Liver (tissue), 9 donors: ENCODE data around the gene NGF. TPM values are rescaled to one million over a fixed set of nuclear protein-coding genes. Genes with fewer than 3 reads are reported as not detected.

Experiments used
- DNase-seq: peaks from one replicate; pipeline ENCODE4 v3.0.0-alpha.2; 2017; ENCODE audit warnings: low spot score
- H3K27ac ChIP-seq, 2 donors: one replicate each; pipeline ENCODE4 v1.7.0; 2013; ENCODE audit warnings: inconsistent platforms in 2 of 2, low read length in 2 of 2, control low read depth in 1 of 2, low read depth in 1 of 2, mild to moderate bottlenecking in 1 of 2
- H3K27me3 ChIP-seq, 4 donors: one replicate each; pipeline versions ENCODE4 v1.6.1 to v1.7.0; 2013; ENCODE audit warnings: low read length in 3 of 4, inconsistent platforms in 1 of 4, mild to moderate bottlenecking in 1 of 4, moderate library complexity in 1 of 4; ENCODE audit not compliant: control insufficient read depth in 4 of 4, insufficient read depth in 4 of 4
- H3K36me3 ChIP-seq, 4 donors: one replicate each; pipeline versions ENCODE4 v1.6.1 to v1.7.0; 2013; ENCODE audit warnings: low read length in 3 of 4, mild to moderate bottlenecking in 3 of 4, low read depth in 1 of 4, moderate library complexity in 1 of 4; ENCODE audit not compliant: control insufficient read depth in 4 of 4, insufficient read depth in 3 of 4
- H3K4me1 ChIP-seq, 4 donors: one replicate each; pipeline versions ENCODE4 v1.6.1 to v1.7.0; 2013; ENCODE audit warnings: low read length in 3 of 4, mild to moderate bottlenecking in 3 of 4, moderate library complexity in 1 of 4; ENCODE audit not compliant: control insufficient read depth in 4 of 4, insufficient read depth in 4 of 4
- H3K4me3 ChIP-seq, 3 donors: one replicate each; pipeline versions ENCODE4 v1.6.1 to v1.7.0; 2013; ENCODE audit warnings: low read length in 3 of 3, control low read depth in 1 of 3, low read depth in 1 of 3, mild to moderate bottlenecking in 1 of 3
- H3K9ac ChIP-seq, 2 donors: one replicate each; pipeline ENCODE4 v1.7.0; 2013; ENCODE audit warnings: low read length in 2 of 2, mild to moderate bottlenecking in 2 of 2, moderate library complexity in 2 of 2, control low read depth in 1 of 2, low read depth in 1 of 2
- H3K9me3 ChIP-seq, 4 donors: one replicate each; pipeline versions ENCODE4 v1.6.1 to v1.7.0; 2013; ENCODE audit warnings: low read length in 3 of 4; ENCODE audit not compliant: control insufficient read depth in 4 of 4
- ATF3 ChIP-seq: IDR thresholded peaks from 2 replicates; pipeline ENCODE4 v1.6.1; 2016; ENCODE audit warnings: antibody characterized with exemption
- CTCF ChIP-seq: fragments of 150-350 bp; IDR thresholded peaks from 2 replicates; pipeline ENCODE4 v1.5.1; 2017; ENCODE audit warnings: improper control_type of control experiment, low read depth, low read length; ENCODE audit not compliant: missing input control
- EGR1 ChIP-seq, 2 donors: IDR thresholded peaks; 2 replicates each; pipeline ENCODE4 v1.6.1; 2016 to 2018; ENCODE audit warnings: antibody characterized with exemption in 2 of 2, low read depth in 2 of 2
- FOXA1 ChIP-seq: IDR thresholded peaks from 2 replicates; pipeline ENCODE4 v1.6.1; 2016; ENCODE audit warnings: antibody characterized with exemption
- FOXA2 ChIP-seq: IDR thresholded peaks from 2 replicates; pipeline ENCODE4 v1.6.1; 2016; ENCODE audit warnings: antibody characterized with exemption
- GABPA ChIP-seq, 2 donors: IDR thresholded peaks in 1 of 2; conservative IDR thresholded peaks in 1 of 2; 2 replicates each; pipeline ENCODE4 v1.6.1; 2016; ENCODE audit warnings: antibody characterized with exemption in 2 of 2, mild to moderate bottlenecking in 1 of 2, moderate library complexity in 1 of 2
- HNF4A ChIP-seq, 2 donors: conservative IDR thresholded peaks; 2 replicates each; pipeline ENCODE4 v1.6.1; 2016; ENCODE audit warnings: antibody characterized with exemption in 2 of 2, mild to moderate bottlenecking in 2 of 2
- HNF4G ChIP-seq: IDR thresholded peaks from 2 replicates; pipeline ENCODE4 v1.6.1; 2016; ENCODE audit warnings: antibody characterized with exemption
- JUND ChIP-seq, 2 donors: IDR thresholded peaks; 2 replicates each; pipeline ENCODE4 v1.6.1; 2016; ENCODE audit warnings: antibody characterized with exemption in 2 of 2
- MAX ChIP-seq: IDR thresholded peaks from 2 replicates; pipeline ENCODE4 v1.6.1; 2016; ENCODE audit warnings: antibody characterized with exemption
- NR2F2 ChIP-seq: IDR thresholded peaks from 2 replicates; pipeline ENCODE4 v1.6.1; 2016; ENCODE audit warnings: antibody characterized with exemption
- RAD21 ChIP-seq, 2 donors: IDR thresholded peaks; 2 replicates each; pipeline ENCODE4 v1.6.1; 2016; ENCODE audit warnings: antibody characterized with exemption in 2 of 2, mild to moderate bottlenecking in 2 of 2
- REST ChIP-seq: IDR thresholded peaks from 2 replicates; pipeline ENCODE4 v1.6.1; 2016; ENCODE audit warnings: antibody characterized with exemption, mild to moderate bottlenecking
- RXRA ChIP-seq, 2 donors: IDR thresholded peaks; 2 replicates each; pipeline ENCODE4 v1.6.1; 2017 to 2018; ENCODE audit warnings: antibody characterized with exemption in 2 of 2, mild to moderate bottlenecking in 1 of 2
- SP1 ChIP-seq: IDR thresholded peaks from 2 replicates; pipeline ENCODE4 v1.6.1; 2018; ENCODE audit warnings: antibody characterized with exemption, mild to moderate bottlenecking
- TAF1 ChIP-seq: conservative IDR thresholded peaks from 2 replicates; pipeline ENCODE4 v1.6.1; 2016; ENCODE audit warnings: antibody characterized with exemption, mild to moderate bottlenecking
- YY1 ChIP-seq: IDR thresholded peaks from 2 replicates; pipeline ENCODE4 v1.6.1; 2016; ENCODE audit warnings: antibody characterized with exemption, mild to moderate bottlenecking
- ZBTB33 ChIP-seq: IDR thresholded peaks from 2 replicates; pipeline ENCODE4 v1.6.1; 2016; ENCODE audit warnings: antibody characterized with exemption
- WGBS: extraction: QIAGEN DNeasy Blood & Tissue Kit; methylation state at CpG from one replicate; pipeline ENCODE4 v1.1.7; 2013; 5-methylcytosine and 5-hydroxymethylcytosine counted together
- polyA plus RNA-seq, 2 donors: library from polyadenylated mRNA; stranded (reverse) in 1 of 2; unstranded in 1 of 2; fragments of 200-250 nt in 1 of 2; fragments of >200 nt in 1 of 2; fragmentation: Nextera tagmentation in 1 of 2; extraction: Ambion mirVana in 1 of 2; gene quantifications; one replicate each; pipeline versions ENCODE4 v1.2.1 to v1.2.3, GENCODE V29; 2013 to 2015
- total RNA-seq, 2 donors: library from RNA; depleted of rRNA; stranded (reverse); fragments of >200 nt; gene quantifications; one replicate each; pipeline ENCODE4 v1.2.3, GENCODE V29; 2014
- donor health status: healthy.
- donor health status: healthy.
- donor health status: healthy.
- donor health status: healthy.
- donor health status: healthy.

The NGF gene
- total and polyA plus RNA-seq, 4 donors, result 0.79 to 2.1 (median 1.2) TPM

GRCh38 chr1:115274467-115274866 is 63.6 kb downstream of the NGF start:
- H3K4me1 ChIP-seq, result no peaks in the 10 kb centered on the region
- TF ChIP-seq ZBTB33 (no peak), FOXA2 (no peak), EGR1 (IDR thresholded peaks at IDR 0.05; ENCODE audit: low read depth in 2 of 2) (no peak), RAD21 (IDR thresholded peaks at IDR 0.05) (no peak), HNF4G (no peak), JUND (IDR thresholded peaks at IDR 0.05) (no peak), MAX (no peak), TAF1 (no peak), FOXA1 (no peak), ATF3 (no peak), RXRA (IDR thresholded peaks at IDR 0.05) (no peak), HNF4A (conservative IDR thresholded peaks at IDR 0.05) (no peak), SP1 (no peak), CTCF (no peak), GABPA (IDR thresholded peaks at IDR 0.05 in 1 of 2, conservative IDR thresholded peaks at IDR 0.05 in 1 of 2) (no peak), YY1 (no peak), REST (no peak), NR2F2 (no peak)
- H3K9me3 ChIP-seq, result peaks cover 0 to 8% (median 3%) of the 10 kb centered on the region in 4 donors
- WGBS, result 89% methylated on average over 4 of the region's 4 CpGs
- no peaks in the 10 kb centered on the region for H3K36me3 ChIP-seq
- H3K4me3 ChIP-seq, result no peak overlapping the region
- DNase-seq, result no peak
- peaks cover 0 to 2% (median 0%) of the 10 kb centered on the region in 4 donors for H3K27me3 ChIP-seq
- H3K27ac ChIP-seq, result no peak overlapping the region
- no peak overlapping the region for H3K9ac ChIP-seq
